Measurements from ENCODE around the gene RCAN2.

The RCAN2 gene

DNA sequence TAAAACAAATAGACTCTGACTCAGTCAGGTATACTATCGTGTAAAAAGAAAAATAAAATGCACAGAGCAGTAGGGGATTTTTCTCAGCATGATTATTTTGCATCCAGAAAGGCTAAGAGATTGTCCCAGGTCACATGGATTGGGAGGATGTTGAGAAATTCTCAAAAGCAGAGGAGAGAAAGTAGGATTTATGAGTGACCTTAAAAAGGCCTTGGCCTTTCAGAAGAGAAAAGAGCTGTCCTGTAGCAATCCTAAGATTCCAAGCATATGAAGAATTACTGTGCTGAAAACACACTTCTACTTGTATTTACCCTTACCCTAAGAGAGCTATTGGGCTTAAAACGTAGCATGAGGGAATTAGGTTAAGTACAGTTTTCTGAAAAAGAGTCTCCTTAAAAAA is 170.7 kb downstream of the RCAN2 start:
- Histone ChIP-seq H3K27me3 (replicated peaks; ENCODE audit: control insufficient read depth, insufficient read depth, low read length) (no peaks in the 10 kb centered on the region), H3K36me3 (ENCODE audit: control insufficient read depth, insufficient read depth, low read length) (no peaks in the 10 kb centered on the region), H3K4me3 (replicated peaks; ENCODE audit: low read depth, low read length) (no peak overlapping the region)
- DNase-seq (ENCODE audit: extremely low read depth, insufficient read length) = no peak
- TF ChIP-seq, protein P1, sequence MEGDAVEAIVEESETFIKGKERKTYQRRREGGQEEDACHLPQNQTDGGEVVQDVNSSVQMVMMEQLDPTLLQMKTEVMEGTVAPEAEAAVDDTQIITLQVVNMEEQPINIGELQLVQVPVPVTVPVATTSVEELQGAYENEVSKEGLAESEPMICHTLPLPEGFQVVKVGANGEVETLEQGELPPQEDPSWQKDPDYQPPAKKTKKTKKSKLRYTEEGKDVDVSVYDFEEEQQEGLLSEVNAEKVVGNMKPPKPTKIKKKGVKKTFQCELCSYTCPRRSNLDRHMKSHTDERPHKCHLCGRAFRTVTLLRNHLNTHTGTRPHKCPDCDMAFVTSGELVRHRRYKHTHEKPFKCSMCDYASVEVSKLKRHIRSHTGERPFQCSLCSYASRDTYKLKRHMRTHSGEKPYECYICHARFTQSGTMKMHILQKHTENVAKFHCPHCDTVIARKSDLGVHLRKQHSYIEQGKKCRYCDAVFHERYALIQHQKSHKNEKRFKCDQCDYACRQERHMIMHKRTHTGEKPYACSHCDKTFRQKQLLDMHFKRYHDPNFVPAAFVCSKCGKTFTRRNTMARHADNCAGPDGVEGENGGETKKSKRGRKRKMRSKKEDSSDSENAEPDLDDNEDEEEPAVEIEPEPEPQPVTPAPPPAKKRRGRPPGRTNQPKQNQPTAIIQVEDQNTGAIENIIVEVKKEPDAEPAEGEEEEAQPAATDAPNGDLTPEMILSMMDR (IDR thresholded peaks at IDR 0.05; ENCODE audit: insufficient read depth, low read length, poor library complexity, severe bottlenecking) = no peak

DNA sequence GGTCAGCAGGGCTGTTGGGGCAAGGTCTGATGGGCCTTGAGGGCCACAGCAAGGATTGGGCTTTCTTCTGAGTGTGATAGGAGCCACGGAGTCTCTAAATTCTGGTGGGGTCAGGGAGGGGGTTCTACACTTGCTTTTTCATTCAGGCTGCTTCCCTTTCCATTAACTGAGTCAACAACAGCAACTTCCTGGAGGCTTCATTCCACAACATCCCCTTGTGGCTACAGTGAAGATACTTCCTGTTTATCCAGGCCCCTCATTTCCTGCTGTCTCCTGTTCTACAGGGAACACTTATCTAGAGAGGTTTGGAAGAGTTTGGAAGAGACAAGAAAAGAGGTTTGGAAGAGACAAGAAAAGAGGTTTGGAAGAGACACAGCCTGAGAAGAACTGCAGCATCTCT is 175.7 kb downstream of the RCAN2 start:
- H3K27me3 ChIP-seq (replicated peaks; ENCODE audit: control insufficient read depth, insufficient read depth, low read length) = no peaks in the 10 kb centered on the region
- DNase-seq (ENCODE audit: extremely low read depth, insufficient read length) = no peak
- TF ChIP-seq, protein P1 (IDR thresholded peaks at IDR 0.05; ENCODE audit: insufficient read depth, low read length, poor library complexity, severe bottlenecking) = no peak
- no peaks in the 10 kb centered on the region for H3K36me3 ChIP-seq (ENCODE audit: control insufficient read depth, insufficient read depth, low read length)
- no peak overlapping the region for H3K4me3 ChIP-seq (replicated peaks; ENCODE audit: low read depth, low read length)

DNA sequence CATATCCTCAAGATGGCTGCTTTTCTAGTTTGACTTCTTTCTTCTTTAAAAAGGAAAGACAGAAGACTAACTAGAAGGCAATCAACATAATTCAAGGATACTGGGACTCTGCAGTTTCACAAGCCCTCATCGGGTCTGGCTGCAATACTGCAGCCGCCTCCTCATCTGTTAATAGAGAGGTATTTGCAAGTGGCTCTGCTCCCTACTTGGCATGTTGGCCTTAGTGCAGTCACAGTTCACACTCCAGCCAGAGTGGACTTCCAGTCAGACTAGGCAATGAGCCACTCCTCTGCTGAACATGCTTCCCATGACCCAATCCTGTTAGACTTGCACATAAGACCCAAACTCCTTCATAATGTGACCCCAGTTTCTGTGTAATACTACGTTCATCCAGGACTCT is 178.6 kb downstream of the RCAN2 start:
- no peak overlapping the region for H3K4me3 ChIP-seq (replicated peaks; ENCODE audit: low read depth, low read length)
- DNase-seq (ENCODE audit: extremely low read depth, insufficient read length) = no peak
- TF ChIP-seq, protein P1 (IDR thresholded peaks at IDR 0.05; ENCODE audit: insufficient read depth, low read length, poor library complexity, severe bottlenecking) = no peak

DNA sequence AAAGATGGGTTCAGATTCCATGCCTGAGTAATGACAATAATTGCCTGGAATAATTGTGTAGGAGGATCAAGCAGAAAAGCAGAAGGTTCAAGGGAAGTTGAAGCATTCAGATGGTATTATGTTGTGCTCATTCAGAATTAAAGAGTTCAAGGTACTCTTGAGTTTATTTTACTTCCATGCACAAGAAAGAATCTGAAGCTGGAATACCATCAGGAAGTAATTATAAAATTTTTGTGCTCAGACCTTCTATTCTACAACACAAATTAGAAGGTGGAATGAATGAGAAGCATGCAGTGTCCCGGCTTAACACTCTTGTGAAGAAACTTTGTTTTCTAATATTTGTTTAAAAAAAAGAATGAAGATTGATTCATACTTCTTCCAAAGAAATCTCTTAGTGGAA is 181.1 kb downstream of the RCAN2 start:
- H3K36me3 ChIP-seq (ENCODE audit: control insufficient read depth, insufficient read depth, low read length) = no peaks in the 10 kb centered on the region
- TF ChIP-seq, protein P1 (IDR thresholded peaks at IDR 0.05; ENCODE audit: insufficient read depth, low read length, poor library complexity, severe bottlenecking) = no peak

More for the DNA sequence above, 178.6 kb downstream of the RCAN2 start:
- H3K27me3 ChIP-seq (replicated peaks; ENCODE audit: control insufficient read depth, insufficient read depth, low read length) = no peaks in the 10 kb centered on the region
- no peaks in the 10 kb centered on the region for H3K36me3 ChIP-seq (ENCODE audit: control insufficient read depth, insufficient read depth, low read length)

DNA sequence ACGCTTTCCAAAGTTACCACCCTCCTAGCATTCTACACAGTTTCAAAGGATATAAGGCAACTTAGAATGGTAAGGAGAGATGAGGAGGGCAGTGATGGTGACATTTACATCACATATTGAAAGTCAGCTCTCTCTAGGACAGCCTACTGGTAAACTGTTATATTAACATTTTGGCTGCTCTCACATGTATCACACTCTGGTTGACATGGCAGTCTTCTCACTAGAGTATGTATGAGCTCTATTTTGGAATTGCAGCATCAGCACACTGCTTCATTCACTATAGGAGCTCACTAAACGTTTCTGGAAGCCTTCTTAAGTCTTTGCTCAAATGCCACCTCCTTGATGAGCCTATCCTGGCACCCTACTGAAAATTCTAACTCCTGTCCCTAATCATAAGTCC is 184.8 kb downstream of the RCAN2 start:
- Histone ChIP-seq H3K27me3 (replicated peaks; ENCODE audit: control insufficient read depth, insufficient read depth, low read length) (no peaks in the 10 kb centered on the region; the same call in 1 of the 2 replicates), H3K36me3 (ENCODE audit: control insufficient read depth, insufficient read depth, low read length) (no peaks in the 10 kb centered on the region), H3K4me3 (replicated peaks; ENCODE audit: low read depth, low read length) (no peak overlapping the region)
- DNase-seq (ENCODE audit: extremely low read depth, insufficient read length) = no peak
- TF ChIP-seq, protein P1 (IDR thresholded peaks at IDR 0.05; ENCODE audit: insufficient read depth, low read length, poor library complexity, severe bottlenecking) = no peak

More for the DNA sequence above, 181.1 kb downstream of the RCAN2 start:
- Histone ChIP-seq H3K4me3 (replicated peaks; ENCODE audit: low read depth, low read length) (no peak overlapping the region), H3K27me3 (replicated peaks; ENCODE audit: control insufficient read depth, insufficient read depth, low read length) (no peaks in the 10 kb centered on the region)
- no peak for DNase-seq (ENCODE audit: extremely low read depth, insufficient read length)

DNA sequence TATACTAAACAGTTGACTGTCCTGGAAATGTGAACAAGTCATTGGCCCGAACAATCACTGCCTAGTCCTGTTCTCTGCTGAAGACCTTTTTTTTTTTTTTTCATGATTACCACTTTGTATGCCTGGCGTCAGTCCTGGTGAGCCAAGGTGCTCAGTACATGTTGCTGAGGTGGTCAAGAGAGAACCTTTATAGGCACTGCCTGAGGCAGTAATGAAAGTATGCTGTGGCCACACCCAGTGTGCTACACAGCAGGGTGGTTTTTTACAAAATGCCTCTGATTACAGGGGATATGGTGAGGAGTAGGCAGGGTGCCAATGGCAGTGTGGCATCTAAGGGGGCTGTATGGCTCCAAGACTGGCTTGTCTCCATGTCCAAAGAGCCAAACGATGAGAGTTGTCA is 185.4 kb downstream of the RCAN2 start:
- Histone ChIP-seq H3K36me3 (ENCODE audit: control insufficient read depth, insufficient read depth, low read length) (no peaks in the 10 kb centered on the region), H3K27me3 (replicated peaks; ENCODE audit: control insufficient read depth, insufficient read depth, low read length) (no peaks in the 10 kb centered on the region; the same call in 1 of the 2 replicates), H3K4me3 (replicated peaks; ENCODE audit: low read depth, low read length) (no peak overlapping the region)
- TF ChIP-seq, protein P1 (IDR thresholded peaks at IDR 0.05; ENCODE audit: insufficient read depth, low read length, poor library complexity, severe bottlenecking) = no peak
- DNase-seq (ENCODE audit: extremely low read depth, insufficient read length) = no peak

All from GM06990 (cell line).